CD4-positive, alpha-beta memory T cell (primary cell): ENCODE data around the gene ZC3HAV1L. TPM values are rescaled to one million over a fixed set of nuclear protein-coding genes. Genes with fewer than 3 reads are reported as not detected.

Experiments
- CTCF ChIA-PET: fragments of 350-600 bp; sonication (Branson Sonifier 250); formaldehyde crosslinking; loops from one replicate; lab custom pipeline; 2021; ENCODE audit warnings: inconsistent platforms; ENCODE audit not compliant: partially characterized antibody; lab: Charles Lee
- POLR2A ChIA-PET: fragments of 350-600 bp; sonication (Branson Sonifier 250); formaldehyde crosslinking; loops from one replicate; lab custom pipeline; 2021; ENCODE audit not compliant: partially characterized antibody; lab: Charles Lee
- DNase-seq, 5 donors: peaks; one replicate each; pipeline versions ENCODE4 v3.0.0 to v3.0.0-alpha.2; 2020 to 2022; ENCODE audit warnings: mixed read lengths in 1 of 5
- H3K27ac ChIP-seq: one replicate; pipeline ENCODE4 v1.7.0; 2013; ENCODE audit warnings: low read depth, low read length
- H3K27me3 ChIP-seq: 2 replicates; pipeline ENCODE4 v1.7.0; 2013; ENCODE audit warnings: mild to moderate bottlenecking, low read length, moderate library complexity; ENCODE audit not compliant: insufficient read depth
- H3K36me3 ChIP-seq: 2 replicates; pipeline ENCODE4 v1.7.0; 2013; ENCODE audit warnings: mild to moderate bottlenecking, low read length, moderate library complexity; ENCODE audit not compliant: insufficient read depth
- H3K4me1 ChIP-seq: 2 replicates; pipeline ENCODE4 v1.7.0; 2013; ENCODE audit warnings: mild to moderate bottlenecking, low read length, moderate library complexity; ENCODE audit not compliant: insufficient read depth
- H3K4me3 ChIP-seq, 2 donors: one replicate each; pipeline ENCODE4 v1.7.0; 2013; ENCODE audit warnings: low read length in 2 of 2, mild to moderate bottlenecking in 1 of 2
- H3K9me3 ChIP-seq, 2 donors: one replicate each; pipeline ENCODE4 v1.7.0; 2013; ENCODE audit warnings: low read length in 2 of 2, control low read depth in 1 of 2; ENCODE audit not compliant: control insufficient read depth in 1 of 2
- H3K27ac Mint-ChIP-seq, 7 donors: one replicate each; pipeline ENCODE4 v1.8.0; 2020 to 2021; ENCODE audit warnings: mixed read lengths in 7 of 7, mild to moderate bottlenecking in 6 of 7, inconsistent platforms in 3 of 7, moderate library complexity in 3 of 7
- H3K27me3 Mint-ChIP-seq, 2 donors: one replicate each; pipeline ENCODE4 v1.8.0; 2020 to 2021; ENCODE audit warnings: mixed read lengths in 2 of 2
- H3K36me3 Mint-ChIP-seq, 2 donors: one replicate each; pipeline ENCODE4 v1.8.0; 2020 to 2021; ENCODE audit warnings: mixed read lengths in 2 of 2, inconsistent platforms in 1 of 2, mild to moderate bottlenecking in 1 of 2
- H3K4me1 Mint-ChIP-seq, 4 donors: one replicate each; pipeline ENCODE4 v1.8.0; 2020 to 2021; ENCODE audit warnings: mixed read lengths in 4 of 4, mild to moderate bottlenecking in 1 of 4
- H3K4me3 Mint-ChIP-seq, 8 donors: one replicate each; pipeline ENCODE4 v1.8.0; 2020 to 2021; ENCODE audit warnings: mixed read lengths in 8 of 8, mild to moderate bottlenecking in 7 of 8, moderate library complexity in 6 of 8, inconsistent platforms in 3 of 8
- H3K9me3 Mint-ChIP-seq, 8 donors: one replicate each; pipeline ENCODE4 v1.8.0; 2020 to 2021; ENCODE audit warnings: mixed read lengths in 8 of 8, mild to moderate bottlenecking in 5 of 8, inconsistent platforms in 3 of 8, moderate library complexity in 1 of 8
- intact Hi-C: fragments of 100-400 bp; cut with micrococcal nuclease; formaldehyde crosslinking; loops from one replicate; pipeline ENCODE4 v1.15.1; 2023
- polyA plus RNA-seq, 2 donors: library from polyadenylated mRNA; unstranded; fragments of 300-500 nt; fragmentation: Illumina TruSeq; gene quantifications; one replicate each; pipeline ENCODE4 v1.2.3, GENCODE V29; 2021
- total RNA-seq, 2 experiments: library from RNA; stranded (reverse); gene quantifications; one replicate each; pipeline ENCODE4 v1.2.3, GENCODE V29; 2021

The ZC3HAV1L gene
- total and polyA plus RNA-seq, 4 experiments from 2014 or later = 0.37 to 4.6 (median 3.8) TPM; not detected in 1

- Histone ChIP-seq H3K4me3 (no peak overlapping the region), H3K27ac (no peak overlapping the region), H3K36me3 (peaks cover 1% of the 10 kb centered on the region), H3K9me3 (no peaks in the 10 kb centered on the region), H3K27me3 (no peaks in the 10 kb centered on the region), H3K4me1 (peaks cover 39% of the 10 kb centered on the region)
- H3K36me3 Mint-ChIP-seq = peaks cover 5 to 6% of the 10 kb centered on the region in 2 donors
- H3K4me1 Mint-ChIP-seq = peaks cover 24 to 52% (median 32%) of the 10 kb centered on the region in 4 donors
- CTCF ChIA-PET = interaction anchor here (1.0 to 1.1 kb wide), 2 partner anchors 20 to 89 kb away, joined by 3 to 4 read pairs; no protein-coding TSS in a partner anchor
- intact Hi-C loops = loop anchor here (5.0 kb wide), 2 partner anchors 151 to 304 kb away; partner anchors contain the start of gene FMC1
- POLR2A ChIA-PET = no interaction called here
- no peak for DNase-seq
- no peaks in the 10 kb centered on the region for H3K27me3 Mint-ChIP-seq
- peaks cover 0 to 2% (median 0%) of the 10 kb centered on the region in 8 donors for H3K9me3 Mint-ChIP-seq
- H3K4me3 Mint-ChIP-seq = peak overlapping the region in 1 of 8 donors; percentile 48
- H3K27ac Mint-ChIP-seq = peak overlapping the region in 1 of 7 donors; percentile 41
These were observed 2.8 kb upstream of the ZC3HAV1L start for GRCh38 chr7:139038691-139039090.

- H3K36me3 ChIP-seq = no peaks in the 10 kb centered on the region
- peak overlapping the region in 6 of 8 donors; percentile 9 to 71 (median 49) for H3K4me3 Mint-ChIP-seq
- H3K36me3 Mint-ChIP-seq = no peaks in the 10 kb centered on the region
- no peak overlapping the region for H3K4me3 ChIP-seq
- POLR2A ChIA-PET = interaction anchor here (0.7 kb wide), 1 partner anchor 209 kb away, joined by 3 read pairs; no protein-coding TSS in a partner anchor
- no peak overlapping the region for H3K27ac Mint-ChIP-seq
- peaks cover 0 to 2% (median 0%) of the 10 kb centered on the region in 8 donors for H3K9me3 Mint-ChIP-seq
- no peak for DNase-seq
- intact Hi-C loops = loop anchor here (5.0 kb wide), 2 partner anchors 150 to 305 kb away; partner anchors contain the start of gene FMC1
- peaks cover 30% of the 10 kb centered on the region for H3K4me1 ChIP-seq
- CTCF ChIA-PET = interaction anchor here (1.2 to 1.5 kb wide), 4 partner anchors 14 to 151 kb away, joined by 3 to 9 read pairs (median 4); no protein-coding TSS in a partner anchor
- peaks cover 18 to 44% (median 26%) of the 10 kb centered on the region in 4 donors for H3K4me1 Mint-ChIP-seq
- H3K27me3 Mint-ChIP-seq = no peaks in the 10 kb centered on the region
- H3K27ac ChIP-seq = no peak overlapping the region
- no peaks in the 10 kb centered on the region for H3K27me3 ChIP-seq
- no peaks in the 10 kb centered on the region for H3K9me3 ChIP-seq
These were observed 1.1 kb upstream of the ZC3HAV1L start for GRCh38 chr7:139036901-139037300.

- CTCF ChIA-PET = interaction anchor here (1.5 to 3.1 kb wide), 5 partner anchors 10 to 149 kb away, joined by 4 to 12 read pairs (median 6); no protein-coding TSS in a partner anchor
- Mint-ChIP-seq H3K36me3 (no peaks in the 10 kb centered on the region), H3K4me3 (peak overlapping the region; percentile 72 to 88 (median 84)), H3K9me3 (no peaks in the 10 kb centered on the region), H3K27me3 (no peaks in the 10 kb centered on the region), H3K4me1 (peaks cover 10 to 27% (median 13%) of the 10 kb centered on the region in 4 donors), H3K27ac (peak overlapping the region in 4 of 7 donors; percentile 22 to 79 (median 44))
- DNase-seq = no peak
- Histone ChIP-seq H3K4me3 (peak overlapping the region; percentile 14 to 51), H3K4me1 (peaks cover 22% of the 10 kb centered on the region), H3K27ac (no peak overlapping the region), H3K36me3 (no peaks in the 10 kb centered on the region), H3K9me3 (no peaks in the 10 kb centered on the region), H3K27me3 (no peaks in the 10 kb centered on the region)
- intact Hi-C loops = loop anchor here (1.0 to 5.0 kb wide), 3 partner anchors 9 to 307 kb away; partner anchors contain the start of gene FMC1
- POLR2A ChIA-PET = interaction anchor here (0.9 to 4.4 kb wide), 9 partner anchors 8 to 78 kb away, joined by 3 to 29 read pairs (median 5); no protein-coding TSS in a partner anchor
These were observed 822 bp downstream of the ZC3HAV1L start for GRCh38 chr7:139034855-139035585.

- no peaks in the 10 kb centered on the region for H3K27me3 Mint-ChIP-seq
- H3K27ac Mint-ChIP-seq = peak overlapping the region in 2 of 7 donors; percentile 24 to 30
- Histone ChIP-seq H3K27ac (no peak overlapping the region), H3K4me1 (peaks cover 22% of the 10 kb centered on the region), H3K9me3 (no peaks in the 10 kb centered on the region), H3K4me3 (no peak overlapping the region), H3K27me3 (no peaks in the 10 kb centered on the region), H3K36me3 (no peaks in the 10 kb centered on the region)
- intact Hi-C loops = no loop called here
- H3K4me1 Mint-ChIP-seq = peaks cover 10 to 24% (median 13%) of the 10 kb centered on the region in 4 donors
- no peak for DNase-seq
- ChIA-PET POLR2A (interaction anchor here (1.2 to 4.4 kb wide), 7 partner anchors 8 to 40 kb away, joined by 3 to 29 read pairs (median 5); no protein-coding TSS in a partner anchor), CTCF (interaction anchor here (1.5 to 3.1 kb wide), 5 partner anchors 9 to 148 kb away, joined by 4 to 12 read pairs (median 6); no protein-coding TSS in a partner anchor)
- H3K36me3 Mint-ChIP-seq = no peaks in the 10 kb centered on the region
- H3K4me3 Mint-ChIP-seq = peak overlapping the region; percentile 72 to 88 (median 84)
- H3K9me3 Mint-ChIP-seq = no peaks in the 10 kb centered on the region
These were observed 1.5 kb downstream of the ZC3HAV1L start for GRCh38 chr7:139034336-139034735.

GRCh38 chr7:139033346-139034114 is 2.3 kb downstream of the ZC3HAV1L start:
- peak overlapping the region in 2 of 8 donors; percentile 81 to 87 for H3K4me3 Mint-ChIP-seq
- POLR2A ChIA-PET = interaction anchor here (1.2 to 4.4 kb wide), 5 partner anchors 9 to 41 kb away, joined by 4 to 29 read pairs (median 7); no protein-coding TSS in a partner anchor
- CTCF ChIA-PET = interaction anchor here (1.2 to 3.1 kb wide), 5 partner anchors 8 to 147 kb away, joined by 3 to 12 read pairs (median 6); no protein-coding TSS in a partner anchor
- no peaks in the 10 kb centered on the region for H3K9me3 Mint-ChIP-seq
- intact Hi-C loops = no loop called here
- no peaks in the 10 kb centered on the region for H3K27me3 ChIP-seq
- H3K27ac Mint-ChIP-seq = peak overlapping the region in 2 of 7 donors; percentile 5 to 30
- no peaks in the 10 kb centered on the region for H3K36me3 ChIP-seq
- peaks cover 22% of the 10 kb centered on the region for H3K4me1 ChIP-seq
- H3K27me3 Mint-ChIP-seq = no peaks in the 10 kb centered on the region
- no peak overlapping the region for H3K4me3 ChIP-seq
- no peaks in the 10 kb centered on the region for H3K36me3 Mint-ChIP-seq
- no peaks in the 10 kb centered on the region for H3K9me3 ChIP-seq
- H3K4me1 Mint-ChIP-seq = peaks cover 10 to 23% (median 11%) of the 10 kb centered on the region in 4 donors
- H3K27ac ChIP-seq = no peak overlapping the region
- DNase-seq = no peak

- no peaks in the 10 kb centered on the region for H3K9me3 Mint-ChIP-seq
- H3K36me3 Mint-ChIP-seq = no peaks in the 10 kb centered on the region
- intact Hi-C loops = no loop called here
- DNase-seq = no peak
- Histone ChIP-seq H3K27ac (no peak overlapping the region), H3K36me3 (no peaks in the 10 kb centered on the region), H3K27me3 (no peaks in the 10 kb centered on the region), H3K4me3 (no peak overlapping the region), H3K9me3 (no peaks in the 10 kb centered on the region), H3K4me1 (peaks cover 22% of the 10 kb centered on the region)
- POLR2A ChIA-PET = interaction anchor here (4.4 kb wide), 1 partner anchor 14 kb away, joined by 29 read pairs; no protein-coding TSS in a partner anchor
- H3K4me3 Mint-ChIP-seq = no peak overlapping the region
- CTCF ChIA-PET = interaction anchor here (1.8 to 3.1 kb wide), 3 partner anchors 7 to 15 kb away, joined by 6 to 12 read pairs (median 10); no protein-coding TSS in a partner anchor
- H3K4me1 Mint-ChIP-seq = peaks cover 8 to 20% (median 10%) of the 10 kb centered on the region in 4 donors
- no peaks in the 10 kb centered on the region for H3K27me3 Mint-ChIP-seq
- no peak overlapping the region for H3K27ac Mint-ChIP-seq
These were observed 3.4 kb downstream of the ZC3HAV1L start for GRCh38 chr7:139032473-139032872.
